Measurements from ENCODE around the gene SYNGR4.

DNA sequence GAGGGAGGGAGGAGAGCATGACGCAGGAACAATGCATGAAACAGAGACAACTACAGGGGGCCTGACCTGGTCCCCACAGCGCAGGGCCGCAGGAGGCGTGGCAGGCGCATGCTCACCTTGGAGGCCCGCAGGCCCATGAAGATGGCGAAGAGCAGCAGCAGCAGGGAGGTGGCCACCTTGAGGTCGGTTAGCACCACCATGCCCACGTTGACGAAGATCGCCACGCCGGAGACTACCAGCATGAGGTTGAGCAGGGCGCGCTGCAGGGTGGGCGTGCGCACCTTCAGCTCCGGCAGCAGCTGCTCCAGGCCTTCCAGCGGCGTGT, 21.8 kb upstream of the SYNGR4 start:
- TF ChIP-seq, protein P1, sequence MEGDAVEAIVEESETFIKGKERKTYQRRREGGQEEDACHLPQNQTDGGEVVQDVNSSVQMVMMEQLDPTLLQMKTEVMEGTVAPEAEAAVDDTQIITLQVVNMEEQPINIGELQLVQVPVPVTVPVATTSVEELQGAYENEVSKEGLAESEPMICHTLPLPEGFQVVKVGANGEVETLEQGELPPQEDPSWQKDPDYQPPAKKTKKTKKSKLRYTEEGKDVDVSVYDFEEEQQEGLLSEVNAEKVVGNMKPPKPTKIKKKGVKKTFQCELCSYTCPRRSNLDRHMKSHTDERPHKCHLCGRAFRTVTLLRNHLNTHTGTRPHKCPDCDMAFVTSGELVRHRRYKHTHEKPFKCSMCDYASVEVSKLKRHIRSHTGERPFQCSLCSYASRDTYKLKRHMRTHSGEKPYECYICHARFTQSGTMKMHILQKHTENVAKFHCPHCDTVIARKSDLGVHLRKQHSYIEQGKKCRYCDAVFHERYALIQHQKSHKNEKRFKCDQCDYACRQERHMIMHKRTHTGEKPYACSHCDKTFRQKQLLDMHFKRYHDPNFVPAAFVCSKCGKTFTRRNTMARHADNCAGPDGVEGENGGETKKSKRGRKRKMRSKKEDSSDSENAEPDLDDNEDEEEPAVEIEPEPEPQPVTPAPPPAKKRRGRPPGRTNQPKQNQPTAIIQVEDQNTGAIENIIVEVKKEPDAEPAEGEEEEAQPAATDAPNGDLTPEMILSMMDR (IDR thresholded peaks at IDR 0.05), result no peak
- TF ChIP-seq EZH2 (IDR thresholded peaks at IDR 0.05) (no peak), EZH2phosphoT487 (IDR thresholded peaks at IDR 0.05) (no peak)

Measured in neural progenitor cell (in vitro differentiated cells).